OCI-LY3 (cell line): Measurements from ENCODE around the gene SLC12A8.
A peak's percentile ranks its signal among the peaks of the same experiment; 100 is the strongest.

Source experiments
- H2AFZ ChIP-seq: fragments of 200-600, 300-600 bp; shearing (Covaris generic); 2 replicates; pipeline ENCODE4 v1.6.0; 2014; ENCODE audit warnings: antibody characterized with exemption, low read depth, low read length
- H3K27ac ChIP-seq: fragments of 200-600, 300-600 bp; sonication (generic); 2 replicates; pipeline ENCODE4 v1.5.1; 2014; ENCODE audit warnings: mild to moderate bottlenecking, low read length, moderate library complexity, mixed read lengths
- H3K27me3 ChIP-seq: fragments of 200-600, 300-600 bp; sonication (generic); 2 replicates; pipeline ENCODE4 v1.6.1; 2014; ENCODE audit warnings: low read depth, low read length, mixed read lengths
- H3K36me3 ChIP-seq: fragments of 200-600, 300-600 bp; sonication (generic); replicated peaks from 2 replicates; pipeline ENCODE3; 2014; ENCODE audit warnings: low read depth, low read length, mixed read lengths
- H3K4me1 ChIP-seq: fragments of 300-600, 200-600 bp; sonication (generic); 2 replicates; pipeline ENCODE4 v1.6.1; 2014; ENCODE audit warnings: low read length, mixed read lengths
- H3K4me2 ChIP-seq: fragments of 200-600, 300-600 bp; sonication (generic); 2 replicates; pipeline ENCODE4 v1.6.1; 2014; ENCODE audit warnings: low read length, mixed read lengths
- H3K4me3 ChIP-seq: fragments of 300-600, 200-600 bp; sonication (generic); 2 replicates; pipeline ENCODE4 v1.5.1; 2014; ENCODE audit warnings: antibody characterized with exemption, mild to moderate bottlenecking, low read length, moderate library complexity
- H3K79me2 ChIP-seq: fragments of 300-600, 200-600 bp; shearing (Covaris generic); 2 replicates; pipeline ENCODE4 v1.6.1; 2014; ENCODE audit warnings: mild to moderate bottlenecking, low read length, mixed read lengths
- H3K9ac ChIP-seq: fragments of 300-600, 200-600 bp; shearing (Covaris generic); 2 replicates; pipeline ENCODE4 v1.6.0; 2014; ENCODE audit warnings: mild to moderate bottlenecking, low read length, moderate library complexity
- H3K9me3 ChIP-seq: fragments of 200-600, 300-600 bp; shearing (Covaris generic); 2 replicates; pipeline ENCODE4 v1.6.1; 2014; ENCODE audit warnings: low read length, mixed read lengths; ENCODE audit not compliant: insufficient read depth
- H4K20me1 ChIP-seq: fragments of 200-600, 300-600 bp; sonication (generic); 2 replicates; pipeline ENCODE4 v1.6.1; 2016; ENCODE audit warnings: low read length, mixed read lengths; ENCODE audit not compliant: insufficient read depth
- CTCF ChIP-seq: fragments of 200-600, 300-600 bp; sonication (generic); IDR thresholded peaks from 2 replicates; pipeline ENCODE4 v1.5.1; 2014; ENCODE audit warnings: antibody characterized with exemption, low read length, low read depth
- EZH2phosphoT487 ChIP-seq: fragments of 200-600 bp; shearing (Covaris generic); IDR thresholded peaks from 2 replicates; pipeline ENCODE4 v1.6.1; 2018; ENCODE audit warnings: antibody characterized with exemption, mixed run types, low read depth

SLC12A8 gene

GRCh38 chr3:125143538-125143937 is 69.0 kb downstream of the SLC12A8 start:
- peaks cover 6% of the 10 kb centered on the region; the same call in 1 of the 2 replicates for H4K20me1 ChIP-seq
- H3K9ac ChIP-seq: no peak overlapping the region
- H3K4me2 ChIP-seq: no peak overlapping the region
- peaks cover 81% of the 10 kb centered on the region for H3K27me3 ChIP-seq
- no peaks in the 10 kb centered on the region for H3K36me3 ChIP-seq
- H3K4me1 ChIP-seq: peaks cover 55% of the 10 kb centered on the region
- H3K79me2 ChIP-seq: no peaks in the 10 kb centered on the region
- no peak overlapping the region for H3K4me3 ChIP-seq
- TF ChIP-seq EZH2phosphoT487: no peak
- no peak overlapping the region for H2AFZ ChIP-seq
- H3K9me3 ChIP-seq: no peaks in the 10 kb centered on the region
- H3K27ac ChIP-seq: no peak overlapping the region

GRCh38 chr3:125142940-125143339 is 69.6 kb downstream of the SLC12A8 start:
- Histone ChIP-seq H3K27me3 (peaks cover 81% of the 10 kb centered on the region), H2AFZ (no peak overlapping the region), H3K9me3 (no peaks in the 10 kb centered on the region), H3K9ac (no peak overlapping the region), H3K79me2 (no peaks in the 10 kb centered on the region), H3K4me2 (peak overlapping the region; percentile 94), H4K20me1 (peaks cover 6% of the 10 kb centered on the region; the same call in 1 of the 2 replicates), H3K36me3 (no peaks in the 10 kb centered on the region), H3K4me3 (peak overlapping the region; percentile 78), H3K4me1 (peaks cover 51% of the 10 kb centered on the region), H3K27ac (no peak overlapping the region)
- TF ChIP-seq EZH2phosphoT487: no peak
- no peak for TF ChIP-seq CTCF

- no peak overlapping the region for H2AFZ ChIP-seq
- TF ChIP-seq CTCF: no peak
- TF ChIP-seq EZH2phosphoT487: no peak
- peak overlapping the region; percentile 94 for H3K4me2 ChIP-seq
- peak overlapping the region; percentile 6; the same call in 1 of the 2 replicates for H3K9ac ChIP-seq
- peaks cover 81% of the 10 kb centered on the region for H3K27me3 ChIP-seq
- no peaks in the 10 kb centered on the region for H3K79me2 ChIP-seq
- H4K20me1 ChIP-seq: peaks cover 6% of the 10 kb centered on the region; the same call in 1 of the 2 replicates
- H3K27ac ChIP-seq: no peak overlapping the region
- H3K4me3 ChIP-seq: peak overlapping the region; percentile 78
- H3K4me1 ChIP-seq: peaks cover 48% of the 10 kb centered on the region
- no peaks in the 10 kb centered on the region for H3K36me3 ChIP-seq
- no peaks in the 10 kb centered on the region for H3K9me3 ChIP-seq
Measured at GRCh38 chr3:125142420-125142778, 70.1 kb downstream of the SLC12A8 start.

GRCh38 chr3:125141596-125142419 is 70.7 kb downstream of the SLC12A8 start:
- H3K36me3 ChIP-seq: no peaks in the 10 kb centered on the region
- peak overlapping the region; percentile 36; the same call in 1 of the 2 replicates for H3K9ac ChIP-seq
- peaks cover 6% of the 10 kb centered on the region; the same call in 1 of the 2 replicates for H4K20me1 ChIP-seq
- H3K27me3 ChIP-seq: peaks cover 83% of the 10 kb centered on the region
- TF ChIP-seq EZH2phosphoT487: peak; percentile 86; the same call in 1 of the 2 replicates
- TF ChIP-seq CTCF: peak; percentile 42
- H3K27ac ChIP-seq: no peak overlapping the region
- peak overlapping the region; percentile 94 for H3K4me2 ChIP-seq
- H2AFZ ChIP-seq: no peak overlapping the region
- H3K4me3 ChIP-seq: peak overlapping the region; percentile 78
- no peaks in the 10 kb centered on the region for H3K79me2 ChIP-seq
- no peaks in the 10 kb centered on the region for H3K9me3 ChIP-seq
- H3K4me1 ChIP-seq: peaks cover 47% of the 10 kb centered on the region
